PFSK-1 (cell line): ENCODE measurements around the gene CCDC82.

Experiments
- FOXP2 ChIP-seq: optimal IDR thresholded peaks from 2 replicates; pipeline ENCODE3; 2011; ENCODE audit warnings: borderline replicate concordance, control low read depth, inconsistent platforms; ENCODE audit not compliant: insufficient read depth; ENCODE audit errors: extremely low read length, extremely low read depth
- POLR2AphosphoS5 ChIP-seq: IDR thresholded peaks from 2 replicates; pipeline ENCODE4 v1.6.1; 2012; ENCODE audit warnings: low read depth, mild to moderate bottlenecking, control low read depth, low read length, moderate library complexity
- REST ChIP-seq, 2 experiments: IDR thresholded peaks; 2 replicates each; pipeline versions ENCODE4 v1.6.1 to v1.8.0; 2011 to 2012; ENCODE audit warnings: low read depth in 2 of 2, low read length in 2 of 2, control low read depth in 1 of 2, inconsistent platforms in 1 of 2, mild to moderate bottlenecking in 1 of 2, moderate library complexity in 1 of 2; ENCODE audit not compliant: insufficient read depth in 1 of 2
- SIN3A ChIP-seq: IDR thresholded peaks from 2 replicates; pipeline ENCODE4 v1.6.1; 2012; ENCODE audit warnings: mild to moderate bottlenecking, low read length, moderate library complexity, borderline replicate concordance; ENCODE audit not compliant: insufficient read depth
- TAF1 ChIP-seq: IDR thresholded peaks from 2 replicates; pipeline ENCODE4 v1.6.1; 2012; ENCODE audit warnings: low read length, control low read depth, borderline replicate concordance; ENCODE audit not compliant: insufficient read depth

CCDC82 gene

GRCh38 chr11:96319898-96320656 lies 69.6 kb downstream of the CCDC82 start:
- TF ChIP-seq FOXP2 (no peak), SIN3A (no peak), POLR2AphosphoS5 (no peak), TAF1 (no peak), REST (IDR thresholded peaks at IDR 0.05; ENCODE audit: insufficient read depth in 1 of 2, low read depth in 2 of 2, low read length in 2 of 2) (no peak)

GRCh38 chr11:96318850-96319249 lies 70.9 kb downstream of the CCDC82 start:
- TF ChIP-seq SIN3A (no peak), FOXP2 (no peak)

- TF ChIP-seq SIN3A, result no peak
- no peak for TF ChIP-seq REST (IDR thresholded peaks at IDR 0.05; ENCODE audit: insufficient read depth in 1 of 2, low read depth in 2 of 2, low read length in 2 of 2)
- no peak for TF ChIP-seq TAF1
- no peak for TF ChIP-seq FOXP2
Observed at GRCh38 chr11:96318399-96318798, 71.3 kb downstream of the CCDC82 start.

GRCh38 chr11:96317985-96318384 lies 71.7 kb downstream of the CCDC82 start:
- TF ChIP-seq POLR2AphosphoS5 (no peak), REST (IDR thresholded peaks at IDR 0.05; ENCODE audit: insufficient read depth in 1 of 2, low read depth in 2 of 2, low read length in 2 of 2) (no peak), TAF1 (no peak), FOXP2 (no peak), SIN3A (no peak)

GRCh38 chr11:96317571-96317970 lies 72.1 kb downstream of the CCDC82 start:
- TF ChIP-seq SIN3A, result no peak
- no peak for TF ChIP-seq TAF1
- TF ChIP-seq REST (IDR thresholded peaks at IDR 0.05; ENCODE audit: insufficient read depth in 1 of 2, low read depth in 2 of 2, low read length in 2 of 2), result no peak
- TF ChIP-seq POLR2AphosphoS5, result no peak
- no peak for TF ChIP-seq FOXP2

- TF ChIP-seq SIN3A, result no peak
- TF ChIP-seq POLR2AphosphoS5, result no peak
- TF ChIP-seq TAF1, result no peak
- no peak for TF ChIP-seq FOXP2
- TF ChIP-seq REST (IDR thresholded peaks at IDR 0.05; ENCODE audit: insufficient read depth in 1 of 2, low read depth in 2 of 2, low read length in 2 of 2), result no peak
Observed at GRCh38 chr11:96316869-96317268, 72.8 kb downstream of the CCDC82 start.
